ENCODE data around the gene PARD6G. TPM values are rescaled to one million over a fixed set of nuclear protein-coding genes. Genes with fewer than 3 reads are reported as not detected.

The PARD6G gene
- total and polyA plus RNA-seq, 2 experiments from 2014 or later, result 6.9 to 18.5 TPM

- TF ChIP-seq, protein P1, sequence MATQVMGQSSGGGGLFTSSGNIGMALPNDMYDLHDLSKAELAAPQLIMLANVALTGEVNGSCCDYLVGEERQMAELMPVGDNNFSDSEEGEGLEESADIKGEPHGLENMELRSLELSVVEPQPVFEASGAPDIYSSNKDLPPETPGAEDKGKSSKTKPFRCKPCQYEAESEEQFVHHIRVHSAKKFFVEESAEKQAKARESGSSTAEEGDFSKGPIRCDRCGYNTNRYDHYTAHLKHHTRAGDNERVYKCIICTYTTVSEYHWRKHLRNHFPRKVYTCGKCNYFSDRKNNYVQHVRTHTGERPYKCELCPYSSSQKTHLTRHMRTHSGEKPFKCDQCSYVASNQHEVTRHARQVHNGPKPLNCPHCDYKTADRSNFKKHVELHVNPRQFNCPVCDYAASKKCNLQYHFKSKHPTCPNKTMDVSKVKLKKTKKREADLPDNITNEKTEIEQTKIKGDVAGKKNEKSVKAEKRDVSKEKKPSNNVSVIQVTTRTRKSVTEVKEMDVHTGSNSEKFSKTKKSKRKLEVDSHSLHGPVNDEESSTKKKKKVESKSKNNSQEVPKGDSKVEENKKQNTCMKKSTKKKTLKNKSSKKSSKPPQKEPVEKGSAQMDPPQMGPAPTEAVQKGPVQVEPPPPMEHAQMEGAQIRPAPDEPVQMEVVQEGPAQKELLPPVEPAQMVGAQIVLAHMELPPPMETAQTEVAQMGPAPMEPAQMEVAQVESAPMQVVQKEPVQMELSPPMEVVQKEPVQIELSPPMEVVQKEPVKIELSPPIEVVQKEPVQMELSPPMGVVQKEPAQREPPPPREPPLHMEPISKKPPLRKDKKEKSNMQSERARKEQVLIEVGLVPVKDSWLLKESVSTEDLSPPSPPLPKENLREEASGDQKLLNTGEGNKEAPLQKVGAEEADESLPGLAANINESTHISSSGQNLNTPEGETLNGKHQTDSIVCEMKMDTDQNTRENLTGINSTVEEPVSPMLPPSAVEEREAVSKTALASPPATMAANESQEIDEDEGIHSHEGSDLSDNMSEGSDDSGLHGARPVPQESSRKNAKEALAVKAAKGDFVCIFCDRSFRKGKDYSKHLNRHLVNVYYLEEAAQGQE (IDR thresholded peaks at IDR 0.05; ENCODE audit: unreplicated experiment), result no peak
- TF ChIP-seq JUNB (IDR thresholded peaks at IDR 0.05; ENCODE audit: unreplicated experiment) (no peak), ZNF331 (CRISPR knock-in tag; IDR thresholded peaks at IDR 0.05; ENCODE audit: low read depth) (no peak), CREB1 (CRISPR knock-in tag; IDR thresholded peaks at IDR 0.05; ENCODE audit: low read depth) (no peak), POLR2AphosphoS5 (IDR thresholded peaks at IDR 0.05; ENCODE audit: low read depth) (no peak), ZNF114 (CRISPR knock-in tag; IDR thresholded peaks at IDR 0.05) (no peak), EZH2 (IDR thresholded peaks at IDR 0.05; ENCODE audit: low read depth, unreplicated experiment) (no peak), EZH2phosphoT487 (IDR thresholded peaks at IDR 0.05; ENCODE audit: unreplicated experiment) (no peak), NANOG (IDR thresholded peaks at IDR 0.05; ENCODE audit: borderline replicate concordance) (no peak)
These were observed 116.8 kb downstream of the PARD6G start (continued) for GRCh38 chr18:80130555-80130954.

DNA sequence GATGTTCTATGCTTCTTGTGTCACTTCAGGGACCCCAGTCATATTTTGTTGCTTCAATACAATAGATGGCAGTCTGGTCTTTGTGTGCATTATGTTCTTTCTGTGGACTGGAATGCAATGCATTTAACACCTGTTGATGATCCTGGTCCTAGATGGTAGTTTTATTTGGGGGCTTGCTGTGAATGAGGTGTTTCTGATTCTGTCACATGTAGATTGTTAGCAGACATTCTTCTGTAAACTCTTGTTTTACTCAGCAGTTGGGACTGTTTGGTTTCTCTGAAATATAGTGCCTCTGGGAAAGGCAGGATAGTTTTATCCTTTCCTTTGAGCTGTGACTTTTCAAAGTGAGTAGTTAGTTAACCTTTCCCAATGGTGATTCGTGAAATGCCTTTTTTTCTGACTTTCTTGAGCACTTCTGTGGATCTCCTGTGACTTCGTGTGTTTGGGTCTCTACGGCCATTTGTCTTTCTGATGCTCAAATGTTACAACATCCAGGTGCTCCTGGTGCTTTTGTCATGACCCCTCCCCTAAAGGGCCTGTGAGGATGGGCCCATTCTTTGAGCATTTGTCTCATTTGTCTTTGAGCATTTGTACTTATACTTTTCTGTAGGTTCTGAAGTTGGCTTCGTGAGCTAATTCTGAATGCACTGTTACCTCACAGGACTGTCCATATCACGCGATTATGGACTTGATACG is 117.5 kb downstream of the PARD6G start:
- peaks cover 16% of the 10 kb centered on the region for H3K4me1 ChIP-seq (ENCODE audit: insufficient read depth)
- H3K4me2 ChIP-seq, result peak overlapping the region; percentile 4; the same call in 1 of the 2 replicates
- Mint-ChIP-seq H3K27me3 (ENCODE audit: insufficient read depth, low read depth, poor library complexity) (no peaks in the 10 kb centered on the region), H3K4me1 (peaks cover 16% of the 10 kb centered on the region), H3K27ac (0 out of 2 replicates have a peak overlapping the region, but pooled peaks have one; percentile 16), H3K4me3 (no peak overlapping the region), H3K36me3 (ENCODE audit: low read depth) (peaks cover 41% of the 10 kb centered on the region), H3K9me3 (no peaks in the 10 kb centered on the region)
- peaks cover 96% of the 10 kb centered on the region for H3K79me2 ChIP-seq (replicated peaks; ENCODE audit: insufficient read depth)
- H3K9me2 ChIP-seq (ENCODE audit: insufficient read depth), result no peaks in the 10 kb centered on the region
- ATAC-seq (peak; percentile 55), DNase-seq (ENCODE audit: low spot score) (no peak)
- H3K4me3 ChIP-seq, result no peak overlapping the region
- no peaks in the 10 kb centered on the region for H3F3A ChIP-seq (replicated peaks; ENCODE audit: low read depth)
- no peak overlapping the region for H2AFZ ChIP-seq
- no peaks in the 10 kb centered on the region for H3K27me3 ChIP-seq (ENCODE audit: insufficient read depth)
- peaks cover 18% of the 10 kb centered on the region for H3K36me3 ChIP-seq (ENCODE audit: insufficient read depth)
- H4K20me1 ChIP-seq (replicated peaks; ENCODE audit: insufficient read depth), result peaks cover 60% of the 10 kb centered on the region
- H3K27ac ChIP-seq (ENCODE audit: low read depth), result peak overlapping the region; percentile 17; the same call in 1 of the 2 replicates
- TF ChIP-seq ZNF331 (CRISPR knock-in tag; IDR thresholded peaks at IDR 0.05; ENCODE audit: low read depth) (no peak), JUNB (IDR thresholded peaks at IDR 0.05; ENCODE audit: unreplicated experiment) (no peak), EZH2phosphoT487 (IDR thresholded peaks at IDR 0.05; ENCODE audit: unreplicated experiment) (no peak), ZNF462 (CRISPR knock-in tag; IDR thresholded peaks at IDR 0.05) (no peak), POLR2AphosphoS5 (IDR thresholded peaks at IDR 0.05; ENCODE audit: low read depth) (no peak), ZNF114 (CRISPR knock-in tag; IDR thresholded peaks at IDR 0.05) (no peak), EZH2 (IDR thresholded peaks at IDR 0.05; ENCODE audit: low read depth, unreplicated experiment) (no peak)
- TF ChIP-seq, protein P1 (IDR thresholded peaks at IDR 0.05; ENCODE audit: unreplicated experiment), result no peak
